HL-60 (cell line): Measurements from ENCODE around the gene SRRD.

Experiments used
- DNase-seq, 2 experiments: peaks; one replicate each; pipeline ENCODE4 v3.0.0-alpha.2; 2010 to 2020; ENCODE audit warnings: low read depth in 1 of 2, low spot score in 1 of 2
- H3K27ac ChIP-seq: fragments of 250-450 bp; sonication (Bioruptor Pico); replicated peaks from 2 replicates; pipeline ENCODE4 v1.5.1; 2020; ENCODE audit warnings: mild to moderate bottlenecking, moderate library complexity
- H3K27me3 ChIP-seq: fragments of 250-450 bp; sonication (Bioruptor Pico); 2 replicates; pipeline ENCODE4 v1.5.1; 2021; ENCODE audit warnings: mild to moderate bottlenecking, moderate library complexity; ENCODE audit not compliant: insufficient read depth, poor library complexity, severe bottlenecking
- H3K4me3 ChIP-seq: replicated peaks from 2 replicates; pipeline ENCODE4 v1.5.1; 2011; ENCODE audit warnings: mild to moderate bottlenecking, control low read depth, low read length; ENCODE audit not compliant: insufficient read depth
- GABPA ChIP-seq: IDR thresholded peaks from 2 replicates; pipeline ENCODE4 v1.6.1; 2012; ENCODE audit warnings: low read depth
- POLR2AphosphoS5 ChIP-seq: IDR thresholded peaks from 2 replicates; pipeline ENCODE4 v1.6.1; 2012; ENCODE audit warnings: low read depth
- REST ChIP-seq: IDR thresholded peaks from 2 replicates; pipeline ENCODE4 v1.6.1; 2012; ENCODE audit warnings: low read depth; ENCODE audit not compliant: insufficient replicate concordance
- SPI1 ChIP-seq: IDR thresholded peaks from 2 replicates; pipeline ENCODE4 v1.6.1; 2012; ENCODE audit warnings: low read depth, mild to moderate bottlenecking, borderline replicate concordance
- TF ChIP-seq, protein P1 (sequence below): IDR thresholded peaks from one replicate; pipeline ENCODE4 v1.5.1; 2011; ENCODE audit warnings: low read length, control low read depth, inconsistent platforms; ENCODE audit not compliant: insufficient read depth

Gene SRRD

GRCh38 chr22:26536056-26536761 lies 52.5 kb downstream of the SRRD start:
- no peak for DNase-seq
- TF ChIP-seq, protein P1, sequence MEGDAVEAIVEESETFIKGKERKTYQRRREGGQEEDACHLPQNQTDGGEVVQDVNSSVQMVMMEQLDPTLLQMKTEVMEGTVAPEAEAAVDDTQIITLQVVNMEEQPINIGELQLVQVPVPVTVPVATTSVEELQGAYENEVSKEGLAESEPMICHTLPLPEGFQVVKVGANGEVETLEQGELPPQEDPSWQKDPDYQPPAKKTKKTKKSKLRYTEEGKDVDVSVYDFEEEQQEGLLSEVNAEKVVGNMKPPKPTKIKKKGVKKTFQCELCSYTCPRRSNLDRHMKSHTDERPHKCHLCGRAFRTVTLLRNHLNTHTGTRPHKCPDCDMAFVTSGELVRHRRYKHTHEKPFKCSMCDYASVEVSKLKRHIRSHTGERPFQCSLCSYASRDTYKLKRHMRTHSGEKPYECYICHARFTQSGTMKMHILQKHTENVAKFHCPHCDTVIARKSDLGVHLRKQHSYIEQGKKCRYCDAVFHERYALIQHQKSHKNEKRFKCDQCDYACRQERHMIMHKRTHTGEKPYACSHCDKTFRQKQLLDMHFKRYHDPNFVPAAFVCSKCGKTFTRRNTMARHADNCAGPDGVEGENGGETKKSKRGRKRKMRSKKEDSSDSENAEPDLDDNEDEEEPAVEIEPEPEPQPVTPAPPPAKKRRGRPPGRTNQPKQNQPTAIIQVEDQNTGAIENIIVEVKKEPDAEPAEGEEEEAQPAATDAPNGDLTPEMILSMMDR: no peak
- TF ChIP-seq POLR2AphosphoS5 (no peak), REST (no peak), SPI1 (no peak), GABPA (no peak)
- Histone ChIP-seq H3K4me3 (no peak overlapping the region), H3K27me3 (no peaks in the 10 kb centered on the region), H3K27ac (no peak overlapping the region)

DNA sequence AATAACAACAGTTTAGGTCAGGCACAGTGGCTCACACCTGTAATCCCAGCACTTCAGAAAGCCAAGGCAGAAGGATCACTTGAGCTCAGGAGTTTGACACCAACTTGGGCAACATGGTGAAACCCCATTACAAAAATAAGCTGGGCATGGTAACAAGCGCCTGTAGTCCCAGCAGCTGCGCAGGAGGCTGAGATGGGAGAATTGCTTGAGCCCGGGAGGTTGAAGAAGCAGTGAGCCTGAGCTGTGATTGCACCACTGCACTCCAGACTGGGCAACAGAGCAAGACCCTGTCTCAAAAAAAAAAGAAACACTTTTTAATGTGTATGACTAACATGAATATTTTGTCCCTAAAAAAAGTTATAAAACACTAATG lies 53.1 kb downstream of the SRRD start:
- no peaks in the 10 kb centered on the region for H3K27me3 ChIP-seq
- DNase-seq: no peak
- no peak overlapping the region for H3K4me3 ChIP-seq
- no peak for TF ChIP-seq SPI1
- no peak for TF ChIP-seq POLR2AphosphoS5
- TF ChIP-seq REST: no peak
- TF ChIP-seq, protein P1: no peak
- TF ChIP-seq GABPA: no peak
- no peak overlapping the region for H3K27ac ChIP-seq

DNA sequence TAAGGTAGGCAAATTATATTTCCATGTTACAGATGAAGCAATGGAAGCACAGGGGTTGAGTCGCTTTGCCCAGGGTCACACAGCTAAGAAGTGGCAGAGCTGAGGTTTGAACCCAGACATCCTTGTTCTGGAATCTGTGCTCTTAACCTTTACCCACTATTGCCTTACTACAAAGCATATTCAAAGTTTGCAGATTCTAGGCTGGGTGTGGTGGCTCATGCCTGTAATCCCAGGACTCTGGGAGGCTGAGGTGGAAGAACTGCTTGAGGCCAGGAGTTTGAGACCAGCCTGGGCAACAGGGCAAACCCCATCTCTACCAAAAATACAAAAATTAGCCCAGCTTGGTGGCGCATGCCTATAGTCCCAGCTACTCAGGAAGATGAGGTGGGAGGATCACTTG lies 56.4 kb downstream of the SRRD start:
- H3K27ac ChIP-seq: no peak overlapping the region
- H3K4me3 ChIP-seq: no peak overlapping the region
- TF ChIP-seq, protein P1: no peak
- no peak for TF ChIP-seq GABPA
- no peak for TF ChIP-seq SPI1
- no peak for TF ChIP-seq REST
- TF ChIP-seq POLR2AphosphoS5: no peak
- no peak for DNase-seq
- H3K27me3 ChIP-seq: no peaks in the 10 kb centered on the region
